Stimulated activated effector memory CD8-positive, alpha-beta T cell treated with anti-CD3 and anti-CD28 coated beads, Interleukin-12 subunit alpha, Interleukin-12 subunit beta, amount 100 ng/mL, for 72 hours (primary cell): Measurements from ENCODE around the gene EPHA4.

Experiments used
- ATAC-seq: fragments of 150-1000 bp; cut with Tn5 transposase; 2 replicates; pipeline ENCODE4 v1.10.0; 2021
- DNase-seq, 2 donors: peaks; one replicate each; pipeline ENCODE4 v3.0.0; 2021 to 2022; ENCODE audit warnings: low spot score in 2 of 2
- H3K27ac Mint-ChIP-seq: one replicate; pipeline ENCODE4 v1.8.0; 2022; ENCODE audit warnings: mild to moderate bottlenecking, mixed read lengths
- H3K36me3 Mint-ChIP-seq: one replicate; pipeline ENCODE4 v1.8.0; 2022; ENCODE audit warnings: mild to moderate bottlenecking, mixed read lengths
- H3K4me1 Mint-ChIP-seq: one replicate; pipeline ENCODE4 v1.8.0; 2022; ENCODE audit warnings: mixed read lengths
- H3K4me3 Mint-ChIP-seq: one replicate; pipeline ENCODE4 v1.8.0; 2022; ENCODE audit warnings: mild to moderate bottlenecking, mixed read lengths
- H3K9me3 Mint-ChIP-seq: one replicate; pipeline ENCODE4 v1.8.0; 2022; ENCODE audit warnings: mixed read lengths

EPHA4 gene

GRCh38 chr2:221410487-221410886, 161.6 kb downstream of the EPHA4 start:
- no peak overlapping the region for H3K27ac Mint-ChIP-seq
- H3K4me3 Mint-ChIP-seq: no peak overlapping the region
- H3K4me1 Mint-ChIP-seq: no peaks in the 10 kb centered on the region
- ATAC-seq (no peak), DNase-seq (no peak)
- no peaks in the 10 kb centered on the region for H3K36me3 Mint-ChIP-seq
- H3K9me3 Mint-ChIP-seq: peaks cover 5% of the 10 kb centered on the region

- H3K4me1 Mint-ChIP-seq: no peaks in the 10 kb centered on the region
- no peaks in the 10 kb centered on the region for H3K36me3 Mint-ChIP-seq
- ATAC-seq (no peak), DNase-seq (no peak)
- H3K4me3 Mint-ChIP-seq: no peak overlapping the region
- H3K27ac Mint-ChIP-seq: no peak overlapping the region
- peaks cover 5% of the 10 kb centered on the region for H3K9me3 Mint-ChIP-seq
These were observed 164.3 kb downstream of the EPHA4 start for GRCh38 chr2:221407765-221408164.

GRCh38 chr2:221405521-221405920, 166.6 kb downstream of the EPHA4 start:
- peaks cover 5% of the 10 kb centered on the region for H3K9me3 Mint-ChIP-seq
- H3K27ac Mint-ChIP-seq: no peak overlapping the region
- ATAC-seq: no peak
- H3K36me3 Mint-ChIP-seq: no peaks in the 10 kb centered on the region
- no peak overlapping the region for H3K4me3 Mint-ChIP-seq
- no peak for DNase-seq
- no peaks in the 10 kb centered on the region for H3K4me1 Mint-ChIP-seq

DNA sequence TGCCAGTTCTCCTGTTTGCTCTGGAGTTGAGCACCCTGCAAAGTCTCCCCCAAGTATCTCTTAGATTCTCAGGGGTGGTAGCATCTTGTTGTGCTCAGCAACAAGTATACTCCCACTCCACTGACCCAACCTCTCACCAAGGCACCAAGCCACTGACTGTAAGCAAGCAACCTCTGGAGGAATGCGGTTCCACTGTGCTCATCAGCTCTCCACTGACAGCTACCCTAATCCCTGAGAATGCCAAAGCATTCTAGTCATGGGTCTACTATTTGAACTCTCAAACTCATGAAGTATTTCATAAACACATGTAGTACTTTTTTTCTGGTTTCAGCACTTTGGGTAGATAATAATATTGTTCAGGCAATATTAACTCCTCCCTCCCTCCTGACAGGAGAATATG, 170.0 kb downstream of the EPHA4 start:
- ATAC-seq (no peak), DNase-seq (no peak)
- Mint-ChIP-seq H3K4me3 (no peak overlapping the region), H3K4me1 (no peaks in the 10 kb centered on the region), H3K36me3 (no peaks in the 10 kb centered on the region), H3K27ac (no peak overlapping the region), H3K9me3 (peaks cover 5% of the 10 kb centered on the region)

- no peaks in the 10 kb centered on the region for H3K36me3 Mint-ChIP-seq
- no peak for ATAC-seq
- H3K4me3 Mint-ChIP-seq: no peak overlapping the region
- no peaks in the 10 kb centered on the region for H3K4me1 Mint-ChIP-seq
- no peak for DNase-seq
- no peak overlapping the region for H3K27ac Mint-ChIP-seq
- no peaks in the 10 kb centered on the region for H3K9me3 Mint-ChIP-seq
These were observed 171.7 kb downstream of the EPHA4 start for GRCh38 chr2:221400411-221400810.

DNA sequence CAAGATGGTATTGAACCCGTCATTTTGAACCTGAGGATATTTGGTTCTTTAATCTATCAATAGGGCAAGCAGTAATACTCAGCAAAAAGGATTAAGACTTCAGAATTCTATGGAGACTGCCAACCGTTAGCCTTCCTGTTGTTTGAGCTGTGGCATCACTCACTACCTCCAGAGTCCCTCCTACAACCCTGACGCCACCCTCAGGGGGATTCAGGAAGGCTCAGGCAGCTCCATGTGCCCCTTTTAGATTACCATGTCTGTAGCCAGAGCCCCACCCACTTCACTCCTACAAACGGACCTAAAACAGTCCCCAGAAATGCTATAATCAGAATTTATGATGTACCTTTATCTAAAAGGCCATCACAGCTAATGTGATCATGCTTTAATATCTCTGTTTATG, 172.9 kb downstream of the EPHA4 start:
- Mint-ChIP-seq H3K4me3 (no peak overlapping the region), H3K9me3 (no peaks in the 10 kb centered on the region), H3K27ac (no peak overlapping the region), H3K36me3 (no peaks in the 10 kb centered on the region), H3K4me1 (no peaks in the 10 kb centered on the region)
- DNase-seq (no peak), ATAC-seq (no peak)

DNA sequence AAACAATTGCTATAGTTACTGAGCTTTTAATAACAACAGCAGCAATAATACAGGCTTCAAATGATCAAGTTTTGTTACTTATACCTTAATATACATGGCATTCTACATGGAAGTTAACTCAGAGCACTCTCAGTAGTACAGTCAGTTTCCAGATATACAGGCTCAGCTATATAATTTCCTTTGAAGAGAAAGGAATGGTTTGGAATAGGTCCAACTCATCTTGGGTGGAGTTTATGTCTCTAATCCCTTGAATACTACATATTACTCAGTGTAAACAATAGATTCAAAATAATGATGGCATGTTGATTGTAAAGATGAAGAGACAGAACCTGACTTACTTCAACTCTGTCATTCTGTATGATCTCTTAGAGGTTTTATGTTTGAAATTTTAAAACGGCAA, 174.9 kb downstream of the EPHA4 start:
- no peak for ATAC-seq
- no peaks in the 10 kb centered on the region for H3K36me3 Mint-ChIP-seq
- no peaks in the 10 kb centered on the region for H3K9me3 Mint-ChIP-seq
- no peak overlapping the region for H3K4me3 Mint-ChIP-seq
- peaks cover 5% of the 10 kb centered on the region for H3K4me1 Mint-ChIP-seq
- no peak overlapping the region for H3K27ac Mint-ChIP-seq
- no peak for DNase-seq

GRCh38 chr2:221392228-221392881, 179.7 kb downstream of the EPHA4 start:
- Mint-ChIP-seq H3K4me1 (peaks cover 9% of the 10 kb centered on the region), H3K27ac (no peak overlapping the region), H3K9me3 (no peaks in the 10 kb centered on the region), H3K4me3 (no peak overlapping the region), H3K36me3 (no peaks in the 10 kb centered on the region)
- DNase-seq (no peak), ATAC-seq (peak; percentile 61)

DNA sequence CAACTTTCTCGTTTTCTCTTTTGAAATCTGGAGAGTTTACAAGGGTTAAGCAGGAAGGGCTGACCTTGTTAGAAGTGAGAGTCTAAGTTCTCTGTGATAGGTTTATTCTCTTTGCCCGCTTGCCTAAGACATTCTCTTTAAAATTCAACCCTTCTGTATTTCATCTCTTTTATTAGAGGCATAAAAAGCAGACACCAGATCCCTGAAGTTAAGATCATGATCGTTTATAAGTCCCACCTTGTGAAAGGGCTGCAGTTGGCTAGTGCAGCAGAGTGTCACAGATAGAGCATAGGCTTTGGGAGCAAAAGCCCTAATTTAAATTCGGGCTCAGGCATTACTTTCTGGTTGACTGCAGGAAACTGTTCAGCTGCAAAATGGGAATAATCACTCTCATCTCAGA, 181.2 kb downstream of the EPHA4 start:
- no peaks in the 10 kb centered on the region for H3K9me3 Mint-ChIP-seq
- H3K4me3 Mint-ChIP-seq: no peak overlapping the region
- peaks cover 9% of the 10 kb centered on the region for H3K4me1 Mint-ChIP-seq
- ATAC-seq (no peak), DNase-seq (no peak)
- H3K27ac Mint-ChIP-seq: no peak overlapping the region
- no peaks in the 10 kb centered on the region for H3K36me3 Mint-ChIP-seq

DNA sequence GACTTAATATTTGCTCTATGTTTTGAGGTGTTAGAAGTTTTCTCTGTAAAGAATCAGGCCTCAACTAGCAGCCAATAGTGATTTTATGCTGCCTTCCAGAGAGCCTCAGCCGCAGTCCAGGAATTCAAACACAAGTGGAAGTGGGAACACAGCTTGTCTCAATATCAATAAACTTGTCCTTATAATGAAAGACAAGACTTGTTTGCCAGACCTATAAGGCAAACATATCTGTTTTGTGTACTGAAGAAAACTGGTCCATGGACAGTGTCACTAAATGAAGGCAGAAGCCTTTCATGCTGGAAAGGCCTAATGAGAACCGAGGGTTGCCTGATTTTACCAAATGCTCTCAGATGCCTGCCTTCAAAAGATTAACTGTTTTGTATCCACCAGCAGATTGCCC, 182.2 kb downstream of the EPHA4 start:
- ATAC-seq (no peak), DNase-seq (no peak)
- Mint-ChIP-seq H3K27ac (no peak overlapping the region), H3K36me3 (no peaks in the 10 kb centered on the region), H3K4me1 (peaks cover 9% of the 10 kb centered on the region), H3K9me3 (no peaks in the 10 kb centered on the region), H3K4me3 (no peak overlapping the region)

DNA sequence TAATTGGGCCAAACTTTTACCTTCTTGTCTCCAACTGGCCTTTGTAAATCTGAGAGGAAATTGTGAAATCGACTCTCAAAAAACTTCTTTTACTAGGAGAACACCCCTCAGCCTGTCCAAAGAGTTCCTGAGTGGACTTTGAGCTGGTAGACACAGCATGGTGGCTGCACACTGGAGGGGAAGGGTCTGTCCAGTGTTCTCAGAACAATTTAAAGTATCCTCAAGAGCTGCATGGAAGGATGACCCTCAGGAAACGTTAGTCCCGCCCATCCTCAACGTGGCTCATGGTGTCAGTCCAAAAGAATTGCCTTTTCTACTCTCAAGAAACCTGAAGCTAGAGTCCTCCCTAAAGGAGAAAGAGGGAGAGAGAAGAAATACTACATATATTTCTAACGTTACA, 182.7 kb downstream of the EPHA4 start:
- H3K9me3 Mint-ChIP-seq: no peaks in the 10 kb centered on the region
- H3K36me3 Mint-ChIP-seq: no peaks in the 10 kb centered on the region
- DNase-seq: no peak
- H3K4me1 Mint-ChIP-seq: peaks cover 9% of the 10 kb centered on the region
- no peak for ATAC-seq
- no peak overlapping the region for H3K4me3 Mint-ChIP-seq
- no peak overlapping the region for H3K27ac Mint-ChIP-seq

DNA sequence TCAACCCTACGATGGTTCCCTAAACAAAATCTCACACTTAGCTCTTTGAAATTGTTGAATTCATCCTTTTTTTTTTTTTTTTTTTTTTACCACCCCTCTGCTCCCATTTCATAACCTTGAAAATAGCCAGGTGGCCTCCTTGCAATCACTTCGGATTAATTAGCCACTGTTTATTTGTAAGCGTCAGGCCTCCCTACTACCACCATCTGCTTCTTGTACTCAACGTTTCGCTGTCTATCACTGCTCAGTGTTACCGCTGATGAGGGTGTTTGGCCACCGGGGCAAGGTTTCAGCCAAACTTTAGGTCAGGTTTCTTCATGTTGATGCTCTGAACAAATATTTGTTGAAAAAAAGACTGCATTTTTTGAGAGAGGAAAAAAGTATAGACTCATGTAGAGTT, 183.2 kb downstream of the EPHA4 start:
- no peak for ATAC-seq
- no peak for DNase-seq
- Mint-ChIP-seq H3K9me3 (no peaks in the 10 kb centered on the region), H3K27ac (no peak overlapping the region), H3K36me3 (no peaks in the 10 kb centered on the region), H3K4me3 (no peak overlapping the region), H3K4me1 (peaks cover 9% of the 10 kb centered on the region)

DNA sequence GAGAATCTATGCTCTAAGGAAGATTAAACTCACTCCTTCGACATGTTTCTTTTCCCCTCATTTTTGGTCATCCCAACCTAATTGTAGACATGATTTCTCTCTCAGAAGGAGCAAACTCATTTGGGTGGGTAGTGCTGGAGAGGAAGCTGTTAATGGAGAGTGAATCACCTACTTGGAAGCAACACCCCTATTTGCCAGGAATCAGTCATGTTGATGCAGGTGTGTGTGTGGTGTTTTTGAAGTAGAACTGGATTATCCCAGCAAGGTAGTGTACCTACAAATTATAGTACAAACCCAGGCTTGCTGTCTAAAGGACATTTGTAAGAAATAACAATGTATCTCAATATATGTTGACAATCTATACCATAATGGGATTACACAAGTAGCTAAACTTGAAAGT, 186.4 kb downstream of the EPHA4 start:
- H3K4me3 Mint-ChIP-seq: no peak overlapping the region
- no peaks in the 10 kb centered on the region for H3K4me1 Mint-ChIP-seq
- no peaks in the 10 kb centered on the region for H3K9me3 Mint-ChIP-seq
- no peak overlapping the region for H3K27ac Mint-ChIP-seq
- ATAC-seq (no peak), DNase-seq (no peak)
- H3K36me3 Mint-ChIP-seq: no peaks in the 10 kb centered on the region

DNA sequence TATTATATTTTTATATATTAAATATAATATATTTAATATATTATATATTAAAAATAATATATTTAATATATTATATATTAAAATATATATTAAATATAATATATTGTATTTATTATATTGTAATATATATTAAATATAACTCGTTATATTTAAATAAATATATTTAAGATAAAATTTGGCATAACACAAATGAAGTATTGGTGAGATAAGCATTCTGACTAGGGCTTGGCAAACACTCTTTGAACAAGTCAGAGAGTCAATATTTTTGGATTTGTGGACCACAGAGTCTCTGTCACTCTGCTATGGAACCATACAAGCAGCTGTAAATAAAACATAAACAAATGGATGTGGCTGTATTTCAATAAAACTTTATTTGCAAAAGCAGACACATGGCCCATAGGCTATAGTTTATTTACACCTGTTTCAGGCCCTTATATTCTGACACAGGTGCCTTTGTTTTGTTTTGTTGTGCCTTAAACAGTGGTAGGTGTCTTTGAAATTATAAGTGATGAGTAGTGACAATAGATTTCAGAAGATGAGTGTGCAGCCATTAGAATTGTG, 190.1 kb downstream of the EPHA4 start:
- H3K4me1 Mint-ChIP-seq: peaks cover 6% of the 10 kb centered on the region
- no peaks in the 10 kb centered on the region for H3K36me3 Mint-ChIP-seq
- H3K9me3 Mint-ChIP-seq: no peaks in the 10 kb centered on the region
- DNase-seq (no peak), ATAC-seq (no peak)
- H3K4me3 Mint-ChIP-seq: no peak overlapping the region
- no peak overlapping the region for H3K27ac Mint-ChIP-seq

DNA sequence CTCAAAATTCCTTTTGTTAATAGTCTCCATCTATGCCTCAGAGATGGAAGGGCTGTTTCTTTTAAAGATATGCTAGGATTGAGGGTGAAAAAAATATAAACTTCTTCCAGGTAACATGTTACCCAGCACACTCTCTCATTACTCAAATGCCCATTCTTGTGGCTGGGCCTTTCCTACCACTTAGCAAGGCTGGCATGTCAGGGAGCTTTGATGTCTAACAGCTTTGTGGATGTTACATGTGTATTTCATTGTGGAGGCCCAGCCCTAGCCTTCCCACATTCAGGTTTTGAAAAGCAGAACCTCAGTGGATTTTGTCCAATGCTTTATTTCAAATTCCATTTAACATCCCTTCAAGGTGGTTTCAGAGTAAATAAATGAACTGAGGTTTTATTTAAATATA, 191.4 kb downstream of the EPHA4 start:
- H3K9me3 Mint-ChIP-seq: no peaks in the 10 kb centered on the region
- no peak overlapping the region for H3K4me3 Mint-ChIP-seq
- H3K36me3 Mint-ChIP-seq: no peaks in the 10 kb centered on the region
- H3K27ac Mint-ChIP-seq: no peak overlapping the region
- ATAC-seq: no peak
- DNase-seq: no peak
- peaks cover 6% of the 10 kb centered on the region for H3K4me1 Mint-ChIP-seq

GRCh38 chr2:221380062-221380461, 192.0 kb downstream of the EPHA4 start:
- ATAC-seq (no peak), DNase-seq (no peak)
- no peak overlapping the region for H3K27ac Mint-ChIP-seq
- no peaks in the 10 kb centered on the region for H3K9me3 Mint-ChIP-seq
- peaks cover 6% of the 10 kb centered on the region for H3K4me1 Mint-ChIP-seq
- H3K4me3 Mint-ChIP-seq: no peak overlapping the region
- H3K36me3 Mint-ChIP-seq: no peaks in the 10 kb centered on the region

- DNase-seq (no peak), ATAC-seq (peak; percentile 64)
- H3K36me3 Mint-ChIP-seq: no peaks in the 10 kb centered on the region
- peaks cover 6% of the 10 kb centered on the region for H3K4me1 Mint-ChIP-seq
- no peaks in the 10 kb centered on the region for H3K9me3 Mint-ChIP-seq
- no peak overlapping the region for H3K27ac Mint-ChIP-seq
- no peak overlapping the region for H3K4me3 Mint-ChIP-seq
These were observed 194.5 kb downstream of the EPHA4 start for GRCh38 chr2:221377597-221377996.
